Gastroesophageal sphincter (tissue), 3 donors: ENCODE data around the gene PDZD2.

Experiments
- POLR2AphosphoS5 ChIP-seq: sonication (generic); formaldehyde crosslinking; IDR thresholded peaks from one replicate; pipeline ENCODE4 v1.6.1; 2017; ENCODE audit warnings: antibody characterized with exemption
- TF ChIP-seq, protein P1 (sequence below), 4 experiments: fragments of 200-600 bp in 2 of 4; fragments of 450-650 bp in 2 of 4; sonication (generic) in 1 of 4; IDR thresholded peaks; one replicate each; pipeline ENCODE4 v1.5.1; 2017 to 2019; ENCODE audit warnings: antibody characterized with exemption in 4 of 4, mild to moderate bottlenecking in 2 of 4, moderate library complexity in 2 of 4

DNA sequence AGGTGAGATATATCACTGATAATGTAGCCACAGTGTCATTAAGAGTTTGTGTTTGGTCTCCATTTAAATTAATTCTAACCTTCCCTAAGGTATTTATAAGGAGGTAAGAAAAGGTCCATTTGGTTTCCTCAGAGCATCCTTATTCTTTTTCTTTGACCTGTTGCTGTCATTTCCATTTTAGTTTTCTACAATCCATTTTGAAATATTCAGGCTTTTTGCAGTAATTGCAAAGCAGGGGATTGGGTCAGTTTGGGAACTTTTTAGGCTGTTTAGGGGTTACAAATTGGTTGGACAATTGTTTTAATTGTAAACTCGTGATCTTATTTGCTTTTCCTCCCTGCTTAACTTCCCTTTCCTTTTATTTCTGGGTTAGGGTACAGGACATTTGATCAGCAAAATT lies 42.6 kb upstream of the PDZD2 start:
- TF ChIP-seq, protein P1, sequence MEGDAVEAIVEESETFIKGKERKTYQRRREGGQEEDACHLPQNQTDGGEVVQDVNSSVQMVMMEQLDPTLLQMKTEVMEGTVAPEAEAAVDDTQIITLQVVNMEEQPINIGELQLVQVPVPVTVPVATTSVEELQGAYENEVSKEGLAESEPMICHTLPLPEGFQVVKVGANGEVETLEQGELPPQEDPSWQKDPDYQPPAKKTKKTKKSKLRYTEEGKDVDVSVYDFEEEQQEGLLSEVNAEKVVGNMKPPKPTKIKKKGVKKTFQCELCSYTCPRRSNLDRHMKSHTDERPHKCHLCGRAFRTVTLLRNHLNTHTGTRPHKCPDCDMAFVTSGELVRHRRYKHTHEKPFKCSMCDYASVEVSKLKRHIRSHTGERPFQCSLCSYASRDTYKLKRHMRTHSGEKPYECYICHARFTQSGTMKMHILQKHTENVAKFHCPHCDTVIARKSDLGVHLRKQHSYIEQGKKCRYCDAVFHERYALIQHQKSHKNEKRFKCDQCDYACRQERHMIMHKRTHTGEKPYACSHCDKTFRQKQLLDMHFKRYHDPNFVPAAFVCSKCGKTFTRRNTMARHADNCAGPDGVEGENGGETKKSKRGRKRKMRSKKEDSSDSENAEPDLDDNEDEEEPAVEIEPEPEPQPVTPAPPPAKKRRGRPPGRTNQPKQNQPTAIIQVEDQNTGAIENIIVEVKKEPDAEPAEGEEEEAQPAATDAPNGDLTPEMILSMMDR (IDR thresholded peaks at IDR 0.05): no peak
- no peak for TF ChIP-seq POLR2AphosphoS5
